ENCODE measurements around the gene ARHGAP21.
A peak's percentile ranks its signal among the peaks of the same experiment; 100 is the strongest.
"Not testable (repeated sequence)": the region's sequence is repeated elsewhere in the genome, so short reads cannot be mapped to it uniquely, and the experiment has no call there.

The ARHGAP21 gene

DNA sequence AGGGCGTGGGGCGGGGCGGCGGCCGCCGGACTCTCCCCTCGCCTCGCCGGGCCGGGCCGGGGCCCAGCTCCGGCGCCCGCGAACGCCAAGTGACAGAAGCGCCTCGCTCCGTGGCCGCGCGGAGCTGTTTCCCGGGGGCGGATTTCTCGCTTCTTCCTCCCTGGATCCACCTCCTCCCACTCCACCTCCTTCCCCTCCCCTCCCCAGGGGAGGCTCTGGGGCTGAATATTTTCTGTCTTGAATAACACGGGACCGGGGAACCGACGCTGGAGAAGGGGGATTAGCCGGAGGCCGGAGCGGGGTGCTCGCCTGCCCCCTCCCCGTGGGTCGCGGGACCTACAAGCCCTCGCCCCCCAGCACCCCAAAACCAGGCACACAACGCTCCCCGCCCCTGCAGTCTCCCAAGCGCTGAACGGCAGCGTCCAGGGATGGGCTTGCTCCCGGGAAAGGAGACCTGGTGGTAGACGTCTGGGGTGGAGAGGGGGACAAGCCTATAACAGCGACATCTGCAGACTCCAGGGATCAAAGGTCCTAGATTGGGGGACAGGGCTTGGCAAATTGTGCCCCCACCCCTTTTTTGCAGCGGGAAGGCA, at the start of gene ARHGAP21:
Gene ARHGAP21 (minus strand): TSS at position 100 of the 593 bp plus-strand sequence. CDS start 1,988 bp downstream, outside the sequence.
- peak in 1 of 2 experiments; percentile 47 for DNase-seq (ENCODE audit: low read depth in 2 of 2)

DNA sequence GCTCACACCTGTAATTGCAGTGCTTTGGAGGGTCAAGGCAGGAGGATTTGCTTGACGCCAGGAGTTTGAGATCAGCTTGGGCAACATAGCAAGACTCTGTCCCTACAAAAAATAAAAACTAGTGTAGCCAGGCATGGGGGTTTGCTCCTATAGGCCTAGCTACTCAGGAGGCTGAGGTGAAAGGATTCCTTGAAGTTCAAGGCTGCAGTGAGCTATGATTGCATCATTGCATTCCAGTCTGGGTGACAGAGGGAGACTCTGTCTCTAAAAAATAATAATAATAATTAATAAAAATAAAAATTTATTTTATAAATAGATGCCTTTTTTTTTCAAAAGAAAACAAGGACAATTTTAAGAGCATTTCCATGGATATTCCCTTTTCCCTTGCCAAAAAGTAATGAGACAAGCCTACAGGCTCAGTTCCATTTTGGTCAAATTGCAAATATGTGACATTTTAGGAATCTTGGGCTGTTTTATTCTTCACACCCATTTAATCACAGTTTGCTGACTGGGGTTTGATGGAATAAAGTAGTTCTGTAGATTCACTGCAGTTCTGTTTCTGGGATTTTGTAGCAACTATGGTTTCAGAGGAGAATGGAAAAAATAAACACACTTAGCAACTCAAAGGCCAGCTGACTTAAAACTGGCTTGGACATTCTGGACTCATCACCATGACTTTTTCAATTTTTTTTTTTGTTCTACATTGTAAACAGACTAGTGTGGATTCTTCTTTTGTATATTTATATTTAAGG, 48.4 kb upstream of the ARHGAP21 start:
- DNase-seq (ENCODE audit: low read depth in 2 of 2) = no peak

DNA sequence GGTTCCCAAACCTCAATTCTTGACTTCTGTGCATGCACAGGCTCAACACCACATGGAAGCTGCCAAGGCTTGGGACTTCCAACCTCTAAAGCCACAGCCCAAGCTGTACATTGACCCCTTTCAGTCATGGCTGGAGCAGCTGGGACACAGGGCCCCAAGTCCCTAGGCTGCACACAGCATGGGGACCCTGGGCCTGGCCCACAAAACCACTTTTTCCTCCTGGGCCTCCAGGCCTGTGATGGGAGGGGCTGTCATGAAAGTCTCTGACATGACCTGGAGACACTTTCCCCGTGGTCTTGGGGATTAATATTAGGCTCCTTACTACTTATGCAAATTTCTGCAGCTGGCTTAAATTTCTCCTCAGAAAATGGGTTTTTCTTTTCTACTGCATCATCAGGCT, 41.3 kb upstream of the ARHGAP21 start:
- DNase-seq (ENCODE audit: low read depth in 2 of 2) = not testable (repeated sequence)

DNA sequence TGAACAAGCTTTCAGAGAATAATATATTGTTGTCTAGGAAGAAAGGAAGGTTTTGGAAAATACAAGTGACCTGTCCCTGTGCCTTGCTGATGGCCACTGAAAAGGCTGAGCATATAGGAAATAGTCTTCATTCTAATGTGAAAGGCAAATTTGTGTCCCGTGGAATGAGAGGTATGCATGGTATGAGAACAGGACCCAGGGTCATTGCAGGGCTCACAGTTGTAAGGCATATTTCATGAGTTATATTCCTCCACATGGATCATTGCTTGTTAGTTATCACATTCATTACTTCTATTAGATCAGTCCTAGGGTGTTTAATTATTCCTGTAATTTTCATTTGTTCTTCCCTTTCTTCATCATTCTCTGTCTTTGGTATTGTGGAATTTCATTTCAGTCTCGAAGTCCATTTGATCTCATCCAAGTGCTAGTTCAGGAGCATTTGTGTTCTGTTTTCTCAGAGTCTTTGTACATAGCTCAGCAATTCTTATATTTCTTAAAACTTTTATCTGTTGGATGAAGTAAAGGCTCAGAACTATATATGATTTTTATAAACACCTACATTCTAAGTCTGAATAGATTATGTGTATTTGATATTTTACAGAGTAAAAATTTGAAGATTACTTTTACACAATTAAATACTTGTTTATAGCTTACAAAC, 39.4 kb upstream of the ARHGAP21 start:
- DNase-seq (ENCODE audit: low read depth in 2 of 2) = peak; percentile 21 to 22

DNA sequence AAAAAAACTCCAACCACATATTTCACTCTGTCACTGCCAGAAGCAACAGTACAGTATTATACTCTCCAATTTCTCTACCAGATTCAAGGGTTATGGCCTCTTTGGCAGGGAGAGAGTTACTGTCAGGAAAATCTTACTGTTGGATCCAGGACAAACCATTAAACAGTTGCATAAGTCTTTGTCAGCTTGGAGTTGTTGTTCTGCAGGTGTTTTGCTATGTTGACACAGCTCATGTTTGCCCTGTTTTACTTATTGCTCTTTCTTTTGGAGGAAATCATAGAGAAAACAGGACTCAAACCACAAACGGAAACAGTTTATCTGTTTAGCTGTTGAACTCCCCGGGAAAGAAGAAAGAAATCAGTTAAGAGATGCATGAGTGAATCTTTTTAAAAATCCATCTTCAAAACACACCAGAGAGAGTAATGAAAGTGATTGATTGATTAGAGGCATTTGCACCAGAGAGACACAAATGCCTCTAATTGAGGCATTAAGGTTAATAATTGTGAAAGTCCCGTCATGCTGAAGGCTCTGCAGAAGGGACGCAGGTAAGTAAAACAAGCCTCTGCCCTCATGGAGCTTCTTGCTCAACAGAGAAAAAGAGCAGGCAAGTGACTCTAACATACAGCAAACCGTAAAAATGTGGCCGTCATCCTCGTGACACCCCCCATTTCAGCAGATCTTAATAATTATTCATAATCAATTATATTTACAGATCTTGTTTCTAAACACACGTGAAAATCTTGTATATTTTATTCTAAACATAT, 38.7 kb upstream of the ARHGAP21 start:
- DNase-seq (ENCODE audit: low read depth in 2 of 2) = no peak

DNA sequence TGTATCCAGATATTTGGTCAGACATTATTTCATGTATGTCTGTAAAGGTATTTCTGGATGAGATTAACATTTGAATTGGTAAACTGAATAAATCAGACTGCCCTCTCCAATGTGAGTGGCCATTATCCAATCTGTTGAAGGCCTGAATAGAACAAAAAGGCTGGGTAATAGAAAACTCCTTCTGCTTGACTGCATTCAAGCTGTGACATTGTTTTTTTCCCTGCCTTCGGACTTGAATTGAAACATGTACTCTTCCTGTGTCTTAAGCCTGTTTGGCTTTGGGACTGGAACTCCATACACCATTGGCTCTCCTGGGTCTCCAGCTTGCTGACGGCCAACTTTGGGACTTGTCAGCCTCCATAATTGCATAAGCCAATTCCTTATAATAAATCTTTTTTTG, 36.0 kb upstream of the ARHGAP21 start:
- DNase-seq (ENCODE audit: low read depth in 2 of 2) = no peak

DNA sequence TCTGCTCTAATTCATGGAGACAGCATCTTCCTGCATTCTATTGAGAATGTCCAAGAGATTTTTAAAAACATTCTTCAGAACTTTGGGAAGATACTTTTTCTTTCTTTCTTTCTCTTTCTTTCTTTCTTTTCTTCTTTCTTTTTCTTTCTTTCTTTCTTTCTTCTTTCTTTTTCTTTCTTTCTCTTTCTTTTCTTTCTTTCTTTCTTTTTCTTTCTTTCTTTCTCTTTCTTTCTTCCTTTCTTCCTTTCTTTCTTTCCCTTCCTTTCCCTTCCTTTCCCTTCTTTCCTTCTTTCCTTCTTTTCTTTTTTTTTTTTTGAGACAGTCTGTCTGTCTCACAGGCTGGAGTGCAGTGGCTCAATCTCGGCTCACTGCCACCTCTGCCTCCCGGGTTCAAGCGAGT, 34.6 kb upstream of the ARHGAP21 start:
- DNase-seq (ENCODE audit: low read depth in 2 of 2) = not testable (repeated sequence)

DNA sequence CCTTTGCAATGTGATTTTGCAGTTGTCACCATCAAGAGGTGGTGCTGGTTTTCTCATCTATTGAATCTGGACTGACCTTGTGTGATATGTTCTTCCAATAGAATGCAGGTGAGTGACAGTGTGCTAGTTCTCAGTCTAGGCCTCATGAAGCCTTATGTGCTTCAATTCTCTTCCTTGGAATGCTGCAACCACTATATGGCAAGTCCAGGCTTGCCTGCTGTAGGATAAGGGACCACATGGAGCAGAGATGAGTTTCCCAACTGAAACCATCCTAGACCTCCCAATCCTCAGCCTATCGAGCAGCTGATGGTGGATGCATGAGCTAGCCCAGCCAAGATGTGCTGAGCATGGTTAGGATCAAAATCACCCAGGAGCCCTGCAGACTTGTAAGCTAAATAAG, 32.6 kb upstream of the ARHGAP21 start:
- DNase-seq (ENCODE audit: low read depth in 2 of 2) = no peak

DNA sequence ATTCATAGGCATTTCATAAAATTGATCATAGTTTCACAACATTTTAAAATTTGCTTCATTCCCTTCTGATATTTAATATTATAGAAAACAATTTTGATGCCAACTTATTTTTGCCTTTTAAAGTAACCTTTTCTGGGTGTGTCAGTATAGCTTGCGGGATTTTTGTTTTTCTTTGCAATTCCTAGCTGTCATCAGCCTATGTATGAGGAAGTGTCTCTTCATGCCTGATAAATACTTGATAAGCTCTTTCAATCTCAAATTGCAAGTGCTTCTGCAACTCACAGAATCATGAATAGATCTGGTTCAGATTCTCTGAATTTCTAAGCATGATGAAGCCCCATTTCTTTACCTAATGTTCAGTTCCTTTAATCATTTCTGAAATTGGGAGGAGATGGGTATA, 28.0 kb upstream of the ARHGAP21 start:
- no peak for DNase-seq (ENCODE audit: low read depth in 2 of 2)

DNA sequence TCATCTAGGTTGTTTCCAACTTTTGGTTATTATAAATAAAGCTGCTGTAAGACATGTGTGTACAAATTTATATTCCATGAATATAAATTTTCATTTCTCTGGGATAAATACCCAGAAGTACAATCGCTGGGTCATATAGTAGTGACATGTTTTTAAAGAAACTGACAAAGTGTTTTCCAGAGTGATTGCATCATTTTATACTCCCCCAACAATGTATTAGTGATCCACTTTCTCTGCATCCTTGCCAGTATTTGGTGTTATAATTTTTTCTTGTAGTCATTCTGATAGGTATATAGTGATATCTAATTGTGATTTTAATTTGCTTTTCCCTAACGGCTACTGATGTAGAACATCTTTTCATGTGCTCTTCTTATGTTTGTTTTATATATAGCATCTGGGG, 27.0 kb upstream of the ARHGAP21 start:
- no peak for DNase-seq (ENCODE audit: low read depth in 2 of 2)

DNA sequence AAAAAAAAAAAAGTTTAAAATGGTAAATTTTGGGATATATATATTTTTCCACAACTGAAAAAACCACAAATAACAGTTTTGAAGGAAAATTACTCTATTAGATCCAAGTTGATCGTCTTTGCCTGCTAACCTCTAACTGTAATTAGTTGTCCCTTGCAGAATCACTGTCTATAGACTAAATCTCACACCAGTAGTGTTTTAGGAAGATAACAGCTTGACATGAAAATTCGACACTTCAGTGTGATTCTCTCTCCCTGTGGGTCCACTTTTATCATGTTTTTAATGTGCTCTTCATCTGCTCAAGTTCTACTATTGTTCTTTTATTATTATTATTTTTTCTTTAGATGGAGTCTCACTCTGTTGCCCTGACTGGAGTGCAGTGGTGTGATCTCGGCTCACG, 24.5 kb upstream of the ARHGAP21 start:
- DNase-seq (ENCODE audit: low read depth in 2 of 2) = no peak

DNA sequence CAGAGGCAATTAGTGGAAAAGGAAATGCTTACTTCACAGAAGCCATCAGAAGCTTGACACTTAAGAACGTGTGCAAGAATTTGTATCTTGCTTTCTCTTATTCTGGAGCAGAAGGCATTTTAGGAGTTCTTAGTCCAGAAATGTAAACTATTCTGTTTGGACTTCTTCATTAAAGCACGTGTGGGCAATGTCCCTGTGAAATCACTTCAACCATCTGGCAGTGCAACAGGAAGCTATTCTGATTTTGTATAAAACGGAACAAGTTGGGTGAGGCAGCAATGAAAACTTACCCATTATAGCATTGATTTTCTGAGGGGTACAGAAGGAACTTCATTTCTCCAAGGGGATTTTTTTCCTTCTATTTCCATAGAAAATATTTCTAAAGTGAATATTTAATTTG, 21.3 kb upstream of the ARHGAP21 start:
- DNase-seq (ENCODE audit: low read depth in 2 of 2) = no peak

DNA sequence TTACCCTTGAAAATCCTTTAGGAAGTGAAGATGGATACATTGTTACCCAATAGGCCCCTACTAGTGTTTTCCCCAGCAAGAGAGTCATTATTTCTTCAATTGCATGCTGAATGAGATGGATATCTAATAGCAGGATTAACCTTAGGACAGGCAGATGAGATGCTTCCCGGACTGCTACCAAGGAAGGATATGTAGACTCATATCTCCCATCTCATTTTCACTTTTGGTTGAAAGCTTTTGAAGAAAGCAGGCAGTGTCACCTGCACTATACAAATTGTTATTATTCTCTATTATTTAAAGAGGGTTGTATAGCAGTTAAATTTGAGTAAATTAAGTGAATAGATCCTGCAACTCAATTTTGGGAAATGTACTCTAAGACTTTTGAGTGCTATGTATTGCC, 17.0 kb upstream of the ARHGAP21 start:
- no peak for DNase-seq (ENCODE audit: low read depth in 2 of 2)

DNA sequence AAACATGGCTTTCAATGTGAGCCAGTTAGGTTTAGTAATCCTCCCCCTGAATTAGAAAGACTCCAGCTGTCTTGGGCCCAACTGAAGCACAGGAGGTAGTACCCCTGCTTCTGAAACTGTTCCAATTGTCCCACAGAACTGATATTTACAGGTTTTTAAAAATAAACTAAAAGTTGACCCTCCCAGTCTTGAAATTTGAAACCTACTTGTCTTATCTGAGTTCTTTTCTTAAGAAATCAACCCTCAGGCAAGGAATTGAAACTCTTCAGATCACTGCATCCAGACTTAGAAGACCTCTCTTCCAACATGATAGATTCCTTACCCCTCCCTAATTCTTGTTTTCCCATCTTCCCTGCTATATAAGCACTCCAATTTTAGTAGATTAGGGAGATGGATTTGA, 13.3 kb upstream of the ARHGAP21 start:
- DNase-seq (ENCODE audit: low read depth in 2 of 2) = no peak

DNA sequence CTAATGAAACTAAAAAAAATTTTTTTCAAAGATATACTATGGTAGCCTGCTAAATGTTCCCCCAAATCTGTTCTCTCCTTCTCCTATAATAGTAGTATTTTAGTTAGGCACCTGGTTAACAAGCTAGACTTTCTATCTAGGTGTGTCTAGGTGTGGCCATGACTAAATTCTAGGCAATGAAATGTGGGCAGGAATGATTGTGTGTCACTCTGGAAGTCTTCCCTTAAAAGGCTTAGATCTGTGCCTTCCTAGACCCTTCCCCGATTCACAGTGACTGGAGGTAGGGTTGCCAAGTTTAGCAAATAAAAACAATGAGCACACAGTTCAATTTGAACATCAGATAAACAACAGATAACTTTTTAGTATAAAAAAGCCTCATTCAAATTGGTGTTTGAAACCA, 8.3 kb upstream of the ARHGAP21 start:
- no peak for DNase-seq (ENCODE audit: low read depth in 2 of 2)

DNA sequence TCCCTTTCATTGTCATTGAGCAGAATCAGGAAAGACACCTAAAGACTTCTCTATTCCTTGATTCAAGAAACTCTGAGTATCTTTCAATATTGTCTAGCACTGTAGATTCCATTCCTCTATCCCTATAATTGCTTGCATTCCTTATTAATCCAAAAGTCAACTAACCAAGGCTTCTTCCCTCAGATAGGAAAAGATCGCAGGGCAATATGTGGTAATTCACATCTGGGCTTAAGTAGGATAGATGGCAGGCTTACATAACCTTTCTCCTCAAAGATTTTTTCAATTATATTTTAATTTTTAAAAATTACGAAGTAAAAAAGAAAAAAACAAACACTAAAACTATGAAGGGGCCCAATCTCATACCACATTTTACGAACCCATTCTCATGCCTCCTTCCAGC, 7.1 kb upstream of the ARHGAP21 start:
- no peak for DNase-seq (ENCODE audit: low read depth in 2 of 2)

DNA sequence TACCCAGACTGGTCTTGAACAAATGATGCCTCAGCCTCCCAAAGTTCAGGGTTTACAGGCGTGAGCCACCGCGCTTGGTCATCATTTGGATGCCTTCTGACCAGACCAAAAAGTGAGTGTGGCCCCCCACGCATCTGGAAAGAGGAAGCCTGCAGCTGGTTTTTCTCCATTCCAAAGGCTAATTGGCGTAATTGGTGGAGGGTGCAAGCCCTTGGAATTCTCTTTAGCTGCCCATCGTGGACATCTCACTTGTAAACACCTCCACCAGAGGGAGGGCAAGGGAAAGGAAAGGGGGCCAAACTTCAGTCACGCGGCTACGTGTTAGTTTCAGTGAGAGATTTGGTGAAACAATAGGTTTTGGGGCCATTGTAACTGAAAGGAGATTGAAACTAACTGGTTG, 4.1 kb upstream of the ARHGAP21 start:
- no peak for DNase-seq (ENCODE audit: low read depth in 2 of 2)

DNA sequence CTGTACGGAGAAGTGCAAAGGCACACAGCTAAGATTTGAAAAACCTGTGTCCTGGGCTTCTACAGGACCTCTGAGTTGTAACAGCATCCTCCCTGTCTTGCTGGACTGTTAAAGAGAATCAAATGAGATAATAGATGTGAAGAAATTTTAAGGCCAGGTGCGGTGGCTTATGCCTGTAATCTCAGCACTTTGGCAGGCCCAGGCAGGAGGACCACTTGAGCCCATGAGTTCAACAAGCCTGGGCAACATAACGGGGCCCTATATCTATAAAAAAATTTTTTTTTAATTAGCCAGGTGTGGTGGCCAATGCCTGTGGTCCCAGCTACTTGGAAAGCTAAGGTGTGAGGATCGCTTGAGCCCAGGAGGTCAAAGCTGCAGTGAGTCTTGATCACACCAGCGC, 2.9 kb upstream of the ARHGAP21 start:
- DNase-seq (ENCODE audit: low read depth in 2 of 2) = no peak

DNA sequence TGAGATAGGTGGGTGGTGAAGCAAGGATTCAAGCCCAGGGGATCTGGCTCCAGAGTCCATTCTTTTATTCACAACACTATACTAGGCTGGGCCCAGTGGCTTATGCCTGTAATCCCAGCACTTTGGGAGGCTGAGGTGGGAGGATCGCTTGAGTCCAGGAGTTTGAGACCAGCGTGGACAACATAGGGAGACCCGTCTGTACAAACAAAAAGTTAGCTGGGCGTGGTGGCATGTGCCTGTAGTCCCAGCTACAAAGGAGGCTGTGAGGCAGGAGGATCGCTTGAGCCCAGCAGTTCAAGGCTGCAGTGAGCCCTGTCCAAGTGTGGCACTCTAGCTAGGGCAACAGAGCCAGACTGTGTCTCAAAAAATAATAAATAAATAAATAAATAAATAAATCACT, 2.3 kb upstream of the ARHGAP21 start:
- DNase-seq (ENCODE audit: low read depth in 2 of 2) = not testable (repeated sequence)

DNA sequence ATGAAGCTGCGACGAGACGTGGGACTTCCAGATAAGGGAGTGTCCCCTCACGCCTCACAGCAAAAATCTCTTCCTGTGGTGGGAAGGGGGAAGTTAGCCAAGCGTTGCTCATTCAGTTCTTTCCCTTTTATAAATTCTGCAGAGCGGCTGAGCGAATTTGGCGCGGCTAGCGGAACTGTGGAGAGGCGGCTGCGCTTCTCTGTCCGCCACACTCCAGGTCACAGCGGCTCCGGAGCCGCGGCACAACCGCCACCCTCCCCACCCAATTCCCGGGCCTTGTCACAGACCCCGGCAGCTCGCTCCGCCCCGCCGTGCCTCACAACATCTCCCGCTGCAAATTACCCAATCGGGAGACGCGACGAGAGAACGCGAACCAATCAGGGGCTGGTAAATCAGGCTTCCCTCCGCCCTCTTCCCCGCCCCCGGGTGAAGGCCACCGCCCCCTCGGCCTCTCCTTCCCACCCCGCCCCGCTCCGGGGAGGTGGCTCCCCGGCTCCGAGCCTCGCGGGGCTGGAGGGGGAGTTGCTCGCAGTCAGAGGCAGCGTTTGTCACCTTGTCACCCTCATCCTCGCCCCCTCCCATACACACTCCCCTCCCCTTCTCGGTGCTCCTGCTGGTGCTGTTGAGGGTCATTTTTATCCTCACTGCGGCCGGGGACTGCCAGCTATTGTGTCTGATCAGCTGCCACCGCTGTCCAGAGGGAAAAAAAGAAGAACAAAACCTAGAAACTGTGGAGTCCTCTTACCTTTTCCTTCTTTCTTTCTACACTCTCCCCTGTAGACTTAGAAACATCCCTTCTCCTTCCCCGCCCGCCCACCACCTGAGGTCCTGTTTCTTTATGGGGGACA, 918 bp upstream of the ARHGAP21 start:
- DNase-seq (ENCODE audit: low read depth in 2 of 2) = peak; percentile 89 to 90

DNA sequence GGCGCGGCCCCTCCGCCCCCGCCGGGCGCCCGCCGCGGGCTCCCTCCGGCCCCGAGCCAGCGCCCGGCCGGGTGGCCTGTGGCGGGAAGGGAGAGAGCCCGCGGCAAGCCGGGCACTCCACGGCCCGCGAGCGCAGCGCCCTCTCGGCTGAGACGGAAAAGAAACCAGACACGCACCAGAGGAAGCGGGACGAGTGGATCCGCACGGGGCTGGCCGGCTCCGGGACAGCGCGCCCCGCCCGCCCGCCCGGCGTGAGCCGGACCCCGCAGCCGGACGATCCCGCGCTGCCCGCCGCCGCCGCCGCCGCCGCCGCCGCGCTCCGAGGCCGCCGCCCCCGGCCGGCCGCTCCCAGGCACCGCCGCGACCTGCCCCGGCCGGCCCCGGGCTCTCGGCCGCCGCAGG, 300 bp downstream of the ARHGAP21 start:
- no peak for DNase-seq (ENCODE audit: low read depth in 2 of 2)
